ENCODE data around the gene PTPRM. TPM values are rescaled to one million over a fixed set of nuclear protein-coding genes. Genes with fewer than 3 reads are reported as not detected.

Gene PTPRM
- total and polyA plus RNA-seq, 2 experiments from 2014 or later: 30.9 to 62.8 TPM

DNA sequence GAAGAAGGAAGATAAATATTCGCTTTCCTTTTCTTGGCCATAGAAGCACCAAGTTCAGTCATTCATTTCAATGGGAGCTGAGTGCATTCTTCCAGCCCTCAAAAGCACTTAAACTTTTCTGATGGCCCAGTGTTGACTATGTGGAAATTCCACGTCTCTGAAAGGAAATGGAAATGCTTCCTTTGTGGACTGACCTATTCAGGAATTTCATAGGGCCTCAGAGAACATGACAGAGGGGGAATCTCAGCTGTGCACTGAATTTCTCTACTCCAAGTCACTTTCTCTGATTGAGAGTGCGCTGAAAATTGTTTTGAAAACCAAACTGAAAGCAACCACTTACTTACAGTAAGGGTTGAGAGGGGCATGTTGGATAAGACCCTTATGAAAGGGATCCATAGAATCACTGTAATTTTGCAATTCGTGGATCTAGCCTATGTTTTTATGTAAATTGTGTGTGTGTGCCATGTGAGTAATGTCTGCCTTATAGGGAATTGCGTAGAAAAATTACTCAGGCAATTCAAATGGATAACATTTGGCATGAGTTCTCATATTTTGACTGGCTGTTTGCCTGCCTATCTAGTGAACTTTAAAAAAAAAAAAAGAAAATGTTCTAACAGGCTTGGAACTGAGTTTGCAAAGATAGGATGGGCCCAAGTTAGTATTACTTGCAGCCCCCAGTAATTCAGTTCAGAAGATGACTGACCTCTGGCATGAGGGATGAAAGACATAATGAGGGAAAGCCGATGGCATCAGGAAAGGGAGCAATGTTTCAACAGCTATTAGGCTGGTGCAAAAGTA lies 437.0 kb downstream of the PTPRM start:
- H3K4me3 ChIP-seq: no peak overlapping the region
- no peaks in the 10 kb centered on the region for H4K20me1 ChIP-seq (ENCODE audit: insufficient read depth)
- no peaks in the 10 kb centered on the region for H3K36me3 ChIP-seq (ENCODE audit: low read depth)
- no peak overlapping the region for H2AFZ ChIP-seq
- no peaks in the 10 kb centered on the region for H3K27me3 ChIP-seq (replicated peaks; ENCODE audit: insufficient read depth)
- in situ Hi-C loops (cut with MboI): no loop called here
- TF ChIP-seq EZH2 (IDR thresholded peaks at IDR 0.05; ENCODE audit: insufficient read depth, poor library complexity, severe bottlenecking): no peak
- no peak for TF ChIP-seq EZH2phosphoT487 (IDR thresholded peaks at IDR 0.05; ENCODE audit: insufficient read depth, low read depth)
- H3K79me2 ChIP-seq (ENCODE audit: insufficient read depth): no peaks in the 10 kb centered on the region
- DNase-seq: no peak
- no peaks in the 10 kb centered on the region for H3K4me1 ChIP-seq (ENCODE audit: insufficient read depth)
- no peak overlapping the region for H3K9ac ChIP-seq
- H3K9me2 ChIP-seq (ENCODE audit: insufficient read depth): no peaks in the 10 kb centered on the region
- no peak overlapping the region for H3K27ac ChIP-seq
- 95 to 98% methylated on average over 6 of the region's 6 CpGs for WGBS, 2 experiments (ENCODE audit: low coverage in 1 of 2, low lambda C conversion rate in 2 of 2, missing lambda C conversion rate in 2 of 2)
- no peaks in the 10 kb centered on the region for H3K9me3 ChIP-seq (ENCODE audit: low read depth)
- no peak overlapping the region for H3K4me2 ChIP-seq (ENCODE audit: unreplicated experiment)
- no peaks in the 10 kb centered on the region for H3F3A ChIP-seq (ENCODE audit: insufficient read depth)

DNA sequence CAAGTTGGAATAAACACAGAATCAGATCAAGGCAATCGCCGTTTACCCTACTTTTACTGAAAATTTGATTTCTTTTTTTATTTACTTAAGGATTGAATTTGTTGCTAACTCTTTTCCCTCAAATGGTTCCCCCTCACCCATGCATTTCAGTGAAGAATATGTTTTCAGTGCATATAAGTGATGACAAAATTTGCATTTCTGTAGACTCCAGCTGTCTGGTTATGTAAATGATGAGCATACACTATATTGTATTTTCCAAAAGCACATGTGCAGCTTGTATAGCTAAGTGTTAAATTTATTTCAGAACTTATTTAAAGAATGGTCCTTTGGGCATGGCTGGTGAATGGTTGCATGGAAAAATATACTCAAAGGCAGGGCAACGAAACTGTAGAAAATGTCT lies 437.7 kb downstream of the PTPRM start:
- Histone ChIP-seq H3K4me3 (no peak overlapping the region), H3K9me3 (ENCODE audit: low read depth) (no peaks in the 10 kb centered on the region), H2AFZ (no peak overlapping the region), H3K9ac (no peak overlapping the region), H3K4me1 (ENCODE audit: insufficient read depth) (no peaks in the 10 kb centered on the region), H3K36me3 (ENCODE audit: low read depth) (no peaks in the 10 kb centered on the region), H3K27ac (no peak overlapping the region), H3F3A (ENCODE audit: insufficient read depth) (no peaks in the 10 kb centered on the region), H4K20me1 (ENCODE audit: insufficient read depth) (no peaks in the 10 kb centered on the region), H3K27me3 (replicated peaks; ENCODE audit: insufficient read depth) (no peaks in the 10 kb centered on the region), H3K9me2 (ENCODE audit: insufficient read depth) (no peaks in the 10 kb centered on the region), H3K4me2 (ENCODE audit: unreplicated experiment) (no peak overlapping the region), H3K79me2 (ENCODE audit: insufficient read depth) (no peaks in the 10 kb centered on the region)
- in situ Hi-C loops (cut with MboI): no loop called here
- 90 to 100% methylated on average over 3 of the region's 3 CpGs for WGBS, 2 experiments (ENCODE audit: low coverage in 1 of 2, low lambda C conversion rate in 2 of 2, missing lambda C conversion rate in 2 of 2)
- TF ChIP-seq EZH2 (IDR thresholded peaks at IDR 0.05; ENCODE audit: insufficient read depth, poor library complexity, severe bottlenecking) (no peak), EZH2phosphoT487 (IDR thresholded peaks at IDR 0.05; ENCODE audit: insufficient read depth, low read depth) (no peak)
- DNase-seq: no peak

DNA sequence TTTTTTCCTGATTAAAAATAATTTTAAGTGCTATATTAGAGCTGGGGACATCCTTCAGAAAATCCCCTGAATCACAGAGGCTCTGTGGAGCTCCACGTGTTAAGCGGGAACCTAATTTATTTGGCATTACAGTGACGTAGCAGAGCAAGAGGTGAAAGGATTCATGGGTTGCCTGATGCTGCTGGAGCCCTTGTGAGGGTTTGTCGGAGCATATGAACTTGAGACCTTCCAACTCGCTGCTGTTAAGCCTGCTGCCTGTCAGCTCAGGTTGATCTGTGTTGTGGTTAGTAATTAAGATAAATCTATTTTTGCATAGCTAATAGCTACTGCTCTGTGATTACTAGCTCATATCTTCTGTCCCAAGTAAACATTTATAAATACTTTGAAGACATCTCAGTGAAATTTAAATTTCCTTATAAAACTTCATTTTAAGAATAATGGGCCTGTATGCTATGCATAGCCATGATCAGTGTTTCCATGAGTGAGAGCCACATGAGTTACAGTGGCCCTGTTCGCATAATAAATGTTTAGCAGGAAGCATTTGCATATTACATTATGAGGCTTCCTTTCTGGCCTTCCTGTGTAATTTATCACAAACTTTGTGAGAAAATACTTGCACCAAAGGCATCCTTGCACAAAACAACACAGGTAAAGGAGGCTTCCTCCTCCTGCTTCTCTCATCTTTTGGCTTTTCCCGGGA lies 438.9 kb downstream of the PTPRM start:
- no peaks in the 10 kb centered on the region for H3K79me2 ChIP-seq (ENCODE audit: insufficient read depth)
- H2AFZ ChIP-seq: no peak overlapping the region
- no peaks in the 10 kb centered on the region for H3K9me2 ChIP-seq (ENCODE audit: insufficient read depth)
- H4K20me1 ChIP-seq (ENCODE audit: insufficient read depth): no peaks in the 10 kb centered on the region
- DNase-seq: no peak
- H3K36me3 ChIP-seq (ENCODE audit: low read depth): no peaks in the 10 kb centered on the region
- no peaks in the 10 kb centered on the region for H3K27me3 ChIP-seq (replicated peaks; ENCODE audit: insufficient read depth)
- H3K9me3 ChIP-seq (ENCODE audit: low read depth): no peaks in the 10 kb centered on the region
- H3K4me3 ChIP-seq: no peak overlapping the region
- in situ Hi-C loops (cut with MboI): no loop called here
- no peak overlapping the region for H3K4me2 ChIP-seq (ENCODE audit: unreplicated experiment)
- no peak overlapping the region for H3K27ac ChIP-seq
- H3K9ac ChIP-seq: no peak overlapping the region
- H3K4me1 ChIP-seq (ENCODE audit: insufficient read depth): no peaks in the 10 kb centered on the region
- 97% methylated on average over 7 of the region's 7 CpGs for WGBS, 2 experiments (ENCODE audit: low coverage in 1 of 2, low lambda C conversion rate in 2 of 2, missing lambda C conversion rate in 2 of 2)
- TF ChIP-seq EZH2 (IDR thresholded peaks at IDR 0.05; ENCODE audit: insufficient read depth, poor library complexity, severe bottlenecking): no peak
- no peak for TF ChIP-seq EZH2phosphoT487 (IDR thresholded peaks at IDR 0.05; ENCODE audit: insufficient read depth, low read depth)
- H3F3A ChIP-seq (ENCODE audit: insufficient read depth): no peaks in the 10 kb centered on the region

DNA sequence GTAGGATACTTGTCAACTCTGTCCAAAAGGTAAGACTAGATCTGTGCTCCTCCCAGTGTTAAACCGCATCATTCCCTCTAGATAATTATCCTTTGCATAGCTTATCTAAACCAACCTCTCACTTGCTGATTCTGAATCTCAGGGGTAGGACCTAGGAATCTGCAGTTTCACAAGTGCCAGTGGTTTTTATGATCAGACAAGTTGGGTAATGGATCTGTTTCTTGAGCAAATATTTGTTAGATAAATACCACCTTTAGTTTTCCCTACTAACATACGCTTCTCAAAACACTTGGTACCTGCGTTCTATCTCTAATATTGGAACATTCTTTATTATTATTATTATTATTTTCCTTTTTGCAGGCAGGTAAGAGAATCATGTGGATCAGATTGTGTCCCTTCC lies 439.9 kb downstream of the PTPRM start:
- H3K27ac ChIP-seq: no peak overlapping the region
- no peaks in the 10 kb centered on the region for H3K9me3 ChIP-seq (ENCODE audit: low read depth)
- no peaks in the 10 kb centered on the region for H3K79me2 ChIP-seq (ENCODE audit: insufficient read depth)
- H3K27me3 ChIP-seq (replicated peaks; ENCODE audit: insufficient read depth): no peaks in the 10 kb centered on the region
- TF ChIP-seq EZH2 (IDR thresholded peaks at IDR 0.05; ENCODE audit: insufficient read depth, poor library complexity, severe bottlenecking): no peak
- TF ChIP-seq EZH2phosphoT487 (IDR thresholded peaks at IDR 0.05; ENCODE audit: insufficient read depth, low read depth): no peak
- no peaks in the 10 kb centered on the region for H3F3A ChIP-seq (ENCODE audit: insufficient read depth)
- in situ Hi-C loops (cut with MboI): no loop called here
- H3K9me2 ChIP-seq (ENCODE audit: insufficient read depth): no peaks in the 10 kb centered on the region
- H3K36me3 ChIP-seq (ENCODE audit: low read depth): no peaks in the 10 kb centered on the region
- H3K4me3 ChIP-seq: no peak overlapping the region
- H4K20me1 ChIP-seq (ENCODE audit: insufficient read depth): no peaks in the 10 kb centered on the region
- no peak for DNase-seq
- no peak overlapping the region for H2AFZ ChIP-seq
- no peak overlapping the region for H3K9ac ChIP-seq
- no peak overlapping the region for H3K4me2 ChIP-seq (ENCODE audit: unreplicated experiment)
- WGBS, 2 experiments (ENCODE audit: low coverage in 1 of 2, low lambda C conversion rate in 2 of 2, missing lambda C conversion rate in 2 of 2): 96 to 100% methylated on average over 3 of the region's 3 CpGs
- H3K4me1 ChIP-seq (ENCODE audit: insufficient read depth): no peaks in the 10 kb centered on the region
